ENCODE data around the gene DCDC1. TPM values are rescaled to one million over a fixed set of nuclear protein-coding genes. Genes with fewer than 3 reads are reported as not detected.
"Not testable (repeated sequence)": the region's sequence is repeated elsewhere in the genome, so short reads cannot be mapped to it uniquely, and the experiment has no call there.

Gene DCDC1
- total RNA-seq, 4 donors from 2014 or later: 0.34 to 2.7 TPM; not detected in 2

DNA sequence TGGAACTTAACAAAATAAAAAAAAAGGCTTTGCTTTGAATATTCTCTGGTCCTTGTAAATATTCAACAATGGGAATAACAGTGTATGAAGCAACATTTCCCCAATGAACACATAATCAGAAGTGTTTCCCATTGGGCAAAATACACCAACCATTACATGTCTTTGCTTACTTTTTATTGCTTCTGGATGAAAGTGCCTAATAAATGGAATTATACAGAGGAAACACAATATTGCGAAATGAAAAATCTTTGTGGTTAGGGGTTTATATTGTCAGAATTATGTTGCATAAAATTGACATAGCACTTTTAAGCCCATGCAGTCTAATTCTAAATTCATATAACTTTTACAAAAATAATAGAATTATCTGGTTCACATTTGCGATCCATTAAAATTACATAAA is 386.4 kb downstream of the DCDC1 start:
- no peak for DNase-seq (ENCODE audit: low spot score in 2 of 2)
- WGBS: 93% methylated on average over 2 of the region's 2 CpGs
- Histone ChIP-seq H3K9me3 (no peaks in the 10 kb centered on the region), H3K27me3 (no peaks in the 10 kb centered on the region), H3K36me3 (no peaks in the 10 kb centered on the region), H3K27ac (no peak overlapping the region), H3K4me3 (no peak overlapping the region), H3K4me1 (no peaks in the 10 kb centered on the region)
- TF ChIP-seq, protein P1, sequence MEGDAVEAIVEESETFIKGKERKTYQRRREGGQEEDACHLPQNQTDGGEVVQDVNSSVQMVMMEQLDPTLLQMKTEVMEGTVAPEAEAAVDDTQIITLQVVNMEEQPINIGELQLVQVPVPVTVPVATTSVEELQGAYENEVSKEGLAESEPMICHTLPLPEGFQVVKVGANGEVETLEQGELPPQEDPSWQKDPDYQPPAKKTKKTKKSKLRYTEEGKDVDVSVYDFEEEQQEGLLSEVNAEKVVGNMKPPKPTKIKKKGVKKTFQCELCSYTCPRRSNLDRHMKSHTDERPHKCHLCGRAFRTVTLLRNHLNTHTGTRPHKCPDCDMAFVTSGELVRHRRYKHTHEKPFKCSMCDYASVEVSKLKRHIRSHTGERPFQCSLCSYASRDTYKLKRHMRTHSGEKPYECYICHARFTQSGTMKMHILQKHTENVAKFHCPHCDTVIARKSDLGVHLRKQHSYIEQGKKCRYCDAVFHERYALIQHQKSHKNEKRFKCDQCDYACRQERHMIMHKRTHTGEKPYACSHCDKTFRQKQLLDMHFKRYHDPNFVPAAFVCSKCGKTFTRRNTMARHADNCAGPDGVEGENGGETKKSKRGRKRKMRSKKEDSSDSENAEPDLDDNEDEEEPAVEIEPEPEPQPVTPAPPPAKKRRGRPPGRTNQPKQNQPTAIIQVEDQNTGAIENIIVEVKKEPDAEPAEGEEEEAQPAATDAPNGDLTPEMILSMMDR (IDR thresholded peaks at IDR 0.05): no peak
- TF ChIP-seq POLR2AphosphoS5 (IDR thresholded peaks at IDR 0.05) (no peak), POLR2A (IDR thresholded peaks at IDR 0.05) (no peak), EP300 (IDR thresholded peaks at IDR 0.05) (no peak)

DNA sequence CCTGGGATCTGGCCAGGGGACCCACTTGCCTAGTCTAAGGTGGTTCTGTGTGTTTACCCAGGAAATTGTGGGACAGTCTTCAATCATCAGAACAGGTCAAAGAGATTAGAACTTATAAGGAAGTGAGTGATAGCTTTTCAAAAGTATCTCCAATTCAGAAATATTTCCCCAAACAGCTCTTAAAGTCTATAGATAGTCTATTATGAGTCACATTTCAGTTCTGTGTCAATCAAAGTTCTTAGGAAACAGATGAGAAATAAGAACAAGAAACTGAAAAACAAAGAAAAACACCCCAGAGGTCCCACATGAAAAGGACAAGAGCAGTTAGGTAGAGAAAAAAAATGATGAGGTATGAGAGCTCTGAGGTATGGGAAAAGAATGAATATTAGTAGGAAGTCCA is 402.0 kb downstream of the DCDC1 start:
- Histone ChIP-seq H3K27ac (no peak overlapping the region), H3K4me3 (no peak overlapping the region), H3K4me1 (no peaks in the 10 kb centered on the region), H3K27me3 (no peaks in the 10 kb centered on the region), H3K9me3 (peaks cover 6% of the 10 kb centered on the region), H3K36me3 (no peaks in the 10 kb centered on the region)
- DNase-seq (ENCODE audit: low spot score in 2 of 2): no peak
- TF ChIP-seq, protein P1 (IDR thresholded peaks at IDR 0.05): no peak
- TF ChIP-seq POLR2A (IDR thresholded peaks at IDR 0.05) (no peak), EP300 (IDR thresholded peaks at IDR 0.05) (no peak), POLR2AphosphoS5 (IDR thresholded peaks at IDR 0.05) (no peak)

DNA sequence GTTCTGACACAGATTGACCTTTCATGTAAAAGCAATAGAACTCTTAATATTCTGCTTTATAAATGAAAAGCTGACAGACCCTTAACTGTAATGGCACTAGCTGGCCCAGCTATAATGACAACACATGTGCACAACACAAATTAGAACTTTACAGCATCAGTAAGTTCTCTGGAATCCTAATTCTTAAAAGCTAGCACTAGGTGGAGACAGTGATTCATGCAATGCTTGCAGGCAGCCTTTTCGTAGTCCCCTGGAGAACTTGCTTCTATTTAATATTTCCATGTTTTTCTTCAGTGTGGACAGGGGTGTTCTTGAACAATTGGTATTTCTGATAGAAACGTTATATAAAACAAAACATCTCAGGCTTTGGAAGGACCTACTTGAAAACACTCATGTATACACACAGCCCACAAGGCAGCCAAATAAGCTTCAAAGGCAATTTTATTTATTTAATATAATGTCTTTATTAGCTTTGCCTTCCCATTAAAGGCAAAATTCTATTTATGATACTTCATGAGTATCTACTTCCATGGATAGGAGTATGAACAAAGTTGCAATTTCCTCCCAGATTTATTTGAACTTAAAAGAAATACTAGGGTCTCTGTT is 409.0 kb downstream of the DCDC1 start:
- Histone ChIP-seq H3K4me3 (no peak overlapping the region), H3K36me3 (no peaks in the 10 kb centered on the region), H3K4me1 (no peaks in the 10 kb centered on the region), H3K27me3 (no peaks in the 10 kb centered on the region), H3K27ac (no peak overlapping the region), H3K9me3 (no peaks in the 10 kb centered on the region)
- TF ChIP-seq POLR2A (IDR thresholded peaks at IDR 0.05) (no peak), POLR2AphosphoS5 (IDR thresholded peaks at IDR 0.05) (no peak), EP300 (IDR thresholded peaks at IDR 0.05) (no peak)
- TF ChIP-seq, protein P1 (IDR thresholded peaks at IDR 0.05): no peak
- no peak for DNase-seq (ENCODE audit: low spot score in 2 of 2)
- 5% methylated on average over 2 of the region's 2 CpGs for WGBS

DNA sequence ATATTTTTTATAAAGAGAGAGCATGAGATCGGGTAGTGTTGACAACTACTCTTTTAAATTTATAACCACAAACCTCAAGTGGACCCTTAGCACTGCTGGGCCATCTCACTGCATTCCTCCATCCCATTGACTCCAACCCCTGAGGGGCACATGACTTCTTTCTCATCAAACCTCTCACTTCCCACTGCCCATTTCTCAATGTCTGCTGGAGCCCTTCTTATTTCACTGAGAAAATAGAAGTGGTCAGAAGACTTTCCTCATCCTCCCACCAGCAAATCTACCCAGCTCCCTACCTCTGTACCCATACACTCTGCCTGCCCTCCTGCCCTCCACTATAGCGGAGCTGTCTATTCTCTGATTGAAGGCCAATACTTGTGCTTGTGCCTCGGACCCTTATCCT is 412.8 kb downstream of the DCDC1 start:
- 74% methylated on average over 3 of the region's 3 CpGs for WGBS

DNA sequence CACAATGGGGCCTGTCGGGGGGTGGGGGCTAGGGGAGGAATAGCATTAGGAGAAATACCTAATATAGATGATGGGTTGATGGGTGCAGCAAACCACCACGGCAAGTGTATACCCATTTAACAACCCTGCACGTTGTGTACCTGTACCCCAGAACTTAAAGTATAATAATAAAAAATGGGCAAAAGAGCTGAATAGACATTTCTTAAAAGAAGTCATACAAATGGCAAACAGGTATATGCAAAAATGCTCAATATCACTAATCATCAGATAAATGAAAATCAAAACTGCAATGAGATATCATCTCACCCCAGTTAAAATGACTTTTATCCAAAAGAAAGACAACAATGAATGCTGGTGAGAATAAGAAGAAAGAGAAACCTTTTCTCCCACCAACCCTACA is 419.7 kb downstream of the DCDC1 start:
- Histone ChIP-seq H3K27me3 (no peaks in the 10 kb centered on the region), H3K27ac (no peak overlapping the region), H3K4me1 (no peaks in the 10 kb centered on the region), H3K4me3 (no peak overlapping the region), H3K9me3 (peaks cover 15% of the 10 kb centered on the region), H3K36me3 (no peaks in the 10 kb centered on the region)
- DNase-seq (ENCODE audit: low spot score in 2 of 2): no peak
- WGBS: 94% methylated on average over 3 of the region's 3 CpGs
- TF ChIP-seq POLR2A (IDR thresholded peaks at IDR 0.05): no peak
- TF ChIP-seq EP300 (IDR thresholded peaks at IDR 0.05): no peak
- TF ChIP-seq, protein P1 (IDR thresholded peaks at IDR 0.05): no peak
- TF ChIP-seq POLR2AphosphoS5 (IDR thresholded peaks at IDR 0.05): no peak

More for the DNA sequence above, 412.8 kb downstream of the DCDC1 start:
- Histone ChIP-seq H3K4me1 (no peaks in the 10 kb centered on the region), H3K4me3 (no peak overlapping the region), H3K36me3 (no peaks in the 10 kb centered on the region), H3K9me3 (no peaks in the 10 kb centered on the region), H3K27ac (no peak overlapping the region), H3K27me3 (no peaks in the 10 kb centered on the region)
- TF ChIP-seq EP300 (IDR thresholded peaks at IDR 0.05) (no peak), POLR2AphosphoS5 (IDR thresholded peaks at IDR 0.05) (no peak), POLR2A (IDR thresholded peaks at IDR 0.05) (no peak)
- TF ChIP-seq, protein P1 (IDR thresholded peaks at IDR 0.05): no peak
- no peak for DNase-seq (ENCODE audit: low spot score in 2 of 2)

DNA sequence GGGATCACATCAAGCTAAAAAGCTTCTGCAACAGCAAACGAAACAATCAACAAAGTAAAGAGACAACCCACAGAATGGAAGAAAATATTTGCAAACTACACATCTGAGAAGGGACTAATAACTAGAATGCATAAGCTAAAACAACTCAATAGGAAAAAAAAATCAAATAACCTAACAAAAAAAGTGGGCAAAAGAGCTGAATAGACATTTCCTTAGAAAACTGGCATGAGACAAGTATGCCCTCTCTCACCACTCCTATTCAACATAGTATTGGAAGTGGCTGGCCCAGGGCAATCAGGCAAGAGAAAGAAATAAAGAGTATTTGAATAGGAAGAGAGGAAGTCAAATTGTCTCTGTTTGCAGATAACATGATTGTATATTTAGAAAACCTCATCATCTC is 421.8 kb downstream of the DCDC1 start:
- H3K27me3 ChIP-seq; H3K27ac ChIP-seq; H3K4me1 ChIP-seq; H3K4me3 ChIP-seq; H3K36me3 ChIP-seq; DNase-seq (ENCODE audit: low spot score in 2 of 2): not testable (repeated sequence)
- WGBS: 85% methylated on average over 1 of the region's 1 CpG
- H3K9me3 ChIP-seq: peaks cover 15% of the 10 kb centered on the region

Measured in suprapubic skin (tissue), 4 donors.